Measurements from ENCODE around the gene CAMK4. TPM values are rescaled to one million over a fixed set of nuclear protein-coding genes. Genes with fewer than 3 reads are reported as not detected.

The CAMK4 gene
- total RNA-seq, 1 donor from 2014 or later: 2.7 TPM

- Histone ChIP-seq H3K4me3 (no peak overlapping the region), H3K9me3 (no peaks in the 10 kb centered on the region), H3K4me1 (no peaks in the 10 kb centered on the region), H3K27me3 (ENCODE audit: low read depth) (no peaks in the 10 kb centered on the region), H3K36me3 (no peaks in the 10 kb centered on the region), H3K27ac (no peak overlapping the region)
- TF ChIP-seq CTCF (IDR thresholded peaks at IDR 0.05): no peak
- intact Hi-C loops (cut with DNase I): no loop called here
- DNase-seq (no peak), ATAC-seq (no peak)
These were observed 22.3 kb downstream of the CAMK4 start for GRCh38 chr5:111246459-111246858.

GRCh38 chr5:111248571-111248970 lies 24.4 kb downstream of the CAMK4 start:
- Histone ChIP-seq H3K27me3 (ENCODE audit: low read depth) (no peaks in the 10 kb centered on the region), H3K4me1 (no peaks in the 10 kb centered on the region), H3K4me3 (no peak overlapping the region), H3K9me3 (no peaks in the 10 kb centered on the region), H3K36me3 (no peaks in the 10 kb centered on the region), H3K27ac (no peak overlapping the region)
- DNase-seq: no peak
- intact Hi-C loops (cut with DNase I): no loop called here
- no peak for ATAC-seq
- no peak for TF ChIP-seq CTCF (IDR thresholded peaks at IDR 0.05)

GRCh38 chr5:111251921-111252320 lies 27.7 kb downstream of the CAMK4 start:
- Histone ChIP-seq H3K4me3 (no peak overlapping the region), H3K4me1 (no peaks in the 10 kb centered on the region), H3K36me3 (no peaks in the 10 kb centered on the region), H3K9me3 (no peaks in the 10 kb centered on the region), H3K27me3 (ENCODE audit: low read depth) (no peaks in the 10 kb centered on the region), H3K27ac (no peak overlapping the region)
- DNase-seq: no peak
- ATAC-seq: no peak
- intact Hi-C loops (cut with DNase I): no loop called here
- no peak for TF ChIP-seq CTCF (IDR thresholded peaks at IDR 0.05)

GRCh38 chr5:111252799-111253545 lies 28.8 kb downstream of the CAMK4 start:
- no peak for TF ChIP-seq CTCF (IDR thresholded peaks at IDR 0.05)
- ATAC-seq: no peak

GRCh38 chr5:111254613-111255012 lies 30.4 kb downstream of the CAMK4 start:
- intact Hi-C loops (cut with DNase I): no loop called here
- DNase-seq (no peak), ATAC-seq (no peak)
- Histone ChIP-seq H3K4me3 (no peak overlapping the region), H3K27me3 (ENCODE audit: low read depth) (no peaks in the 10 kb centered on the region), H3K9me3 (no peaks in the 10 kb centered on the region), H3K27ac (no peak overlapping the region), H3K36me3 (no peaks in the 10 kb centered on the region), H3K4me1 (no peaks in the 10 kb centered on the region)
- no peak for TF ChIP-seq CTCF (IDR thresholded peaks at IDR 0.05)

More at GRCh38 chr5:111252799-111253545, 28.8 kb downstream of the CAMK4 start:
- Histone ChIP-seq H3K27ac (no peak overlapping the region), H3K36me3 (no peaks in the 10 kb centered on the region), H3K27me3 (ENCODE audit: low read depth) (no peaks in the 10 kb centered on the region), H3K9me3 (no peaks in the 10 kb centered on the region), H3K4me1 (no peaks in the 10 kb centered on the region), H3K4me3 (no peak overlapping the region)
- no peak for DNase-seq
- intact Hi-C loops (cut with DNase I): no loop called here

Measured in lower lobe of right lung (tissue), 2 donors.